PFSK-1 (cell line): Measurements from ENCODE around the gene TBX1.

Source experiments
- POLR2AphosphoS5 ChIP-seq: IDR thresholded peaks from 2 replicates; pipeline ENCODE4 v1.6.1; 2012; ENCODE audit warnings: low read depth, mild to moderate bottlenecking, control low read depth, low read length, moderate library complexity
- TAF1 ChIP-seq: IDR thresholded peaks from 2 replicates; pipeline ENCODE4 v1.6.1; 2012; ENCODE audit warnings: low read length, control low read depth, borderline replicate concordance; ENCODE audit not compliant: insufficient read depth

- TF ChIP-seq TAF1, result no peak
- TF ChIP-seq POLR2AphosphoS5, result no peak
Measured at GRCh38 chr22:19758896-19759426, 1.6 kb upstream of the TBX1 start.
